ENCODE data around the gene KRTAP12-2.

DNA sequence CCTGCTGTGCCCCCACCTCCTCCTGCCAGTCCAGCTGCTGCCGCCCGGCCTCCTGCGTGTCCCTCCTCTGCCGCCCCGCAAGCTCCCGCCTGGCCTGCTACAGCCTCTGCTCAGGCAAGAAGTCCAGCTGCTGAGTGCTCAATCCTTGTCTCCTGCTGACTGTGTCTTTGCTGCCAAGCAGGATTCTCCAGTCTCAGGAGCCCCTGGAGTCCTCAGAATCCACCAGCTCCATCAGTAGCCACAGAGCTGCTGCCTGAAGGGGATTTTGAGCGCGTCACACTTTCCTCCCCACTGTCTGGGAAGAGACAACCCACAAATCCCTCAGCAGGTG is 19.5 kb downstream of the KRTAP12-2 start:
- TF ChIP-seq, protein P1, sequence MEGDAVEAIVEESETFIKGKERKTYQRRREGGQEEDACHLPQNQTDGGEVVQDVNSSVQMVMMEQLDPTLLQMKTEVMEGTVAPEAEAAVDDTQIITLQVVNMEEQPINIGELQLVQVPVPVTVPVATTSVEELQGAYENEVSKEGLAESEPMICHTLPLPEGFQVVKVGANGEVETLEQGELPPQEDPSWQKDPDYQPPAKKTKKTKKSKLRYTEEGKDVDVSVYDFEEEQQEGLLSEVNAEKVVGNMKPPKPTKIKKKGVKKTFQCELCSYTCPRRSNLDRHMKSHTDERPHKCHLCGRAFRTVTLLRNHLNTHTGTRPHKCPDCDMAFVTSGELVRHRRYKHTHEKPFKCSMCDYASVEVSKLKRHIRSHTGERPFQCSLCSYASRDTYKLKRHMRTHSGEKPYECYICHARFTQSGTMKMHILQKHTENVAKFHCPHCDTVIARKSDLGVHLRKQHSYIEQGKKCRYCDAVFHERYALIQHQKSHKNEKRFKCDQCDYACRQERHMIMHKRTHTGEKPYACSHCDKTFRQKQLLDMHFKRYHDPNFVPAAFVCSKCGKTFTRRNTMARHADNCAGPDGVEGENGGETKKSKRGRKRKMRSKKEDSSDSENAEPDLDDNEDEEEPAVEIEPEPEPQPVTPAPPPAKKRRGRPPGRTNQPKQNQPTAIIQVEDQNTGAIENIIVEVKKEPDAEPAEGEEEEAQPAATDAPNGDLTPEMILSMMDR (IDR thresholded peaks at IDR 0.05), result no peak
- no peak for TF ChIP-seq POLR2A (IDR thresholded peaks at IDR 0.05)
